ENCODE measurements around the gene PEX26. TPM values are rescaled to one million over a fixed set of nuclear protein-coding genes. Genes with fewer than 3 reads are reported as not detected.
"Not testable (repeated sequence)": the region's sequence is repeated elsewhere in the genome, so short reads cannot be mapped to it uniquely, and the experiment has no call there.

The PEX26 gene
- total RNA-seq, 1 experiment from 2014 or later = 46.1 TPM

GRCh38 chr22:18103527-18104269 is 25.9 kb downstream of the PEX26 start:
- BruUV-seq (replicated peaks) = no TSS peak
- H3K27ac Mint-ChIP-seq (ENCODE audit: unreplicated experiment) = no peak overlapping the region
- CTCF ChIA-PET = no interaction called here
- peaks cover 6% of the 10 kb centered on the region for H3K36me3 Mint-ChIP-seq (ENCODE audit: insufficient read depth, unreplicated experiment)
- peaks cover 3% of the 10 kb centered on the region for H3K9me3 Mint-ChIP-seq (ENCODE audit: low read depth, unreplicated experiment)
- intact Hi-C loops (cut with micrococcal nuclease; ENCODE audit: unreplicated experiment) = no loop called here
- DNase-seq = no peak
- no peaks in the 10 kb centered on the region for H3K27me3 Mint-ChIP-seq (ENCODE audit: unreplicated experiment)
- no peak for TF ChIP-seq CTCF (IDR thresholded peaks at IDR 0.05; ENCODE audit: unreplicated experiment)
- H3K4me1 Mint-ChIP-seq (ENCODE audit: low read depth, unreplicated experiment) = no peaks in the 10 kb centered on the region
- no peak overlapping the region for H3K4me3 Mint-ChIP-seq (ENCODE audit: low read depth, unreplicated experiment)

GRCh38 chr22:18104566-18104965 is 26.8 kb downstream of the PEX26 start:
- H3K4me3 Mint-ChIP-seq (ENCODE audit: low read depth, unreplicated experiment) = no peak overlapping the region
- H3K9me3 Mint-ChIP-seq (ENCODE audit: low read depth, unreplicated experiment) = peaks cover 3% of the 10 kb centered on the region
- peaks cover 8% of the 10 kb centered on the region for H3K36me3 Mint-ChIP-seq (ENCODE audit: insufficient read depth, unreplicated experiment)
- BruUV-seq (replicated peaks) = no TSS peak
- no peak for TF ChIP-seq CTCF (IDR thresholded peaks at IDR 0.05; ENCODE audit: unreplicated experiment)
- peaks cover 3% of the 10 kb centered on the region for H3K4me1 Mint-ChIP-seq (ENCODE audit: low read depth, unreplicated experiment)
- no peak overlapping the region for H3K27ac Mint-ChIP-seq (ENCODE audit: unreplicated experiment)
- intact Hi-C loops (cut with micrococcal nuclease; ENCODE audit: unreplicated experiment) = no loop called here
- peaks cover 6% of the 10 kb centered on the region for H3K27me3 Mint-ChIP-seq (ENCODE audit: unreplicated experiment)
- DNase-seq = no peak
- CTCF ChIA-PET = no interaction called here

- CTCF ChIA-PET = interaction anchor here (0.6 kb wide), 1 partner anchor 339 kb away, joined by 3 read pairs; no protein-coding TSS in a partner anchor
- BruUV-seq (replicated peaks); H3K4me3 Mint-ChIP-seq (ENCODE audit: low read depth, unreplicated experiment); H3K9me3 Mint-ChIP-seq (ENCODE audit: low read depth, unreplicated experiment); intact Hi-C loops (cut with micrococcal nuclease; ENCODE audit: unreplicated experiment); H3K27ac Mint-ChIP-seq (ENCODE audit: unreplicated experiment); DNase-seq: not testable (repeated sequence)
- Mint-ChIP-seq H3K36me3 (ENCODE audit: insufficient read depth, unreplicated experiment) (peaks cover 17% of the 10 kb centered on the region), H3K27me3 (ENCODE audit: unreplicated experiment) (peaks cover 21% of the 10 kb centered on the region), H3K4me1 (ENCODE audit: low read depth, unreplicated experiment) (peaks cover 17% of the 10 kb centered on the region)
Observed at GRCh38 chr22:18105981-18106380, 28.2 kb downstream of the PEX26 start.

GRCh38 chr22:18106550-18107341 is 29.0 kb downstream of the PEX26 start:
- H3K4me3 Mint-ChIP-seq (ENCODE audit: low read depth, unreplicated experiment); DNase-seq; H3K27ac Mint-ChIP-seq (ENCODE audit: unreplicated experiment); H3K9me3 Mint-ChIP-seq (ENCODE audit: low read depth, unreplicated experiment); BruUV-seq (replicated peaks); CTCF ChIA-PET; intact Hi-C loops (cut with micrococcal nuclease; ENCODE audit: unreplicated experiment): not testable (repeated sequence)
- H3K36me3 Mint-ChIP-seq (ENCODE audit: insufficient read depth, unreplicated experiment) = peaks cover 17% of the 10 kb centered on the region
- H3K4me1 Mint-ChIP-seq (ENCODE audit: low read depth, unreplicated experiment) = peaks cover 19% of the 10 kb centered on the region
- peaks cover 27% of the 10 kb centered on the region for H3K27me3 Mint-ChIP-seq (ENCODE audit: unreplicated experiment)

GRCh38 chr22:18108187-18108586 is 30.4 kb downstream of the PEX26 start:
- TF ChIP-seq CTCF (IDR thresholded peaks at IDR 0.05; ENCODE audit: unreplicated experiment) = no peak
- Mint-ChIP-seq H3K9me3 (ENCODE audit: low read depth, unreplicated experiment) (peaks cover 3% of the 10 kb centered on the region), H3K27ac (ENCODE audit: unreplicated experiment) (no peak overlapping the region), H3K4me3 (ENCODE audit: low read depth, unreplicated experiment) (no peak overlapping the region), H3K27me3 (ENCODE audit: unreplicated experiment) (peaks cover 27% of the 10 kb centered on the region), H3K4me1 (ENCODE audit: low read depth, unreplicated experiment) (peaks cover 19% of the 10 kb centered on the region), H3K36me3 (ENCODE audit: insufficient read depth, unreplicated experiment) (peaks cover 17% of the 10 kb centered on the region)
- DNase-seq = no peak
- no TSS peak for BruUV-seq (replicated peaks)
- CTCF ChIA-PET = no interaction called here
- intact Hi-C loops (cut with micrococcal nuclease; ENCODE audit: unreplicated experiment) = no loop called here

All from Calu3 (cell line).